Fibroblast of the aortic adventitia (primary cell): ENCODE data around the gene BBS1. TPM values are rescaled to one million over a fixed set of nuclear protein-coding genes. Genes with fewer than 3 reads are reported as not detected.
"Not testable (repeated sequence)": the region's sequence is repeated elsewhere in the genome, so short reads cannot be mapped to it uniquely, and the experiment has no call there.

Experiments used
- DNase-seq: peaks from one replicate; pipeline ENCODE4 v3.0.0-alpha.2; 2010; ENCODE audit warnings: low read depth
- H3K4me3 ChIP-seq: 2 replicates; pipeline ENCODE4 v1.5.1; 2011; ENCODE audit warnings: low read depth, mild to moderate bottlenecking, control low read depth, low read length, moderate library complexity
- total RNA-seq: library from RNA; depleted of rRNA; stranded (reverse); fragments of >200 nt; gene quantifications from 2 replicates; pipeline ENCODE4 v1.2.3, GENCODE V29; 2012; ENCODE audit warnings: low replicate concordance
- TF ChIP-seq, protein P1 (sequence below): IDR thresholded peaks from 2 replicates; pipeline ENCODE4 v1.5.1; 2011; ENCODE audit warnings: mild to moderate bottlenecking, low read length, control low read depth, inconsistent platforms; ENCODE audit not compliant: insufficient read depth

BBS1 gene
- total RNA-seq, 1 donor, result 41.7 TPM

DNA sequence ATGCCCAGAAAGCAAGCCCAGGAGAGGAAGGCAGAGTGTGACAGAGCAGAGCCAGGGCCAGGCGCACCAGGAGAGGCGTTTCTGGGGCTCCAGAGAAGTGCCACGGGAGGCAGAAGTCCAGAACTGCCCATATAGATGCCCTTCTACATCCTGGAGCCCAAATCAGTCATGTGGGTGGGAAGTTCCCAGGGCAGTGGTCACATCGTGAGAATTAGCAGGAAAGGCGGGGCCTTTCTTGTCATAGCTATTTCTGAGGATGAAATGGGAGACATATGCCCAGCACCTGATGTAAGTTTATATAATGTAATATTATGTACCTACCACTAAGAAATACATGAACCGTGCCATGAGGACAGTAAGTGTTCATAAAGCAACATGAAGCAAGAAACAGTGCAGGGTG lies 22.3 kb downstream of the BBS1 start:
- no peak for DNase-seq
- no peak overlapping the region for H3K4me3 ChIP-seq
- TF ChIP-seq, protein P1, sequence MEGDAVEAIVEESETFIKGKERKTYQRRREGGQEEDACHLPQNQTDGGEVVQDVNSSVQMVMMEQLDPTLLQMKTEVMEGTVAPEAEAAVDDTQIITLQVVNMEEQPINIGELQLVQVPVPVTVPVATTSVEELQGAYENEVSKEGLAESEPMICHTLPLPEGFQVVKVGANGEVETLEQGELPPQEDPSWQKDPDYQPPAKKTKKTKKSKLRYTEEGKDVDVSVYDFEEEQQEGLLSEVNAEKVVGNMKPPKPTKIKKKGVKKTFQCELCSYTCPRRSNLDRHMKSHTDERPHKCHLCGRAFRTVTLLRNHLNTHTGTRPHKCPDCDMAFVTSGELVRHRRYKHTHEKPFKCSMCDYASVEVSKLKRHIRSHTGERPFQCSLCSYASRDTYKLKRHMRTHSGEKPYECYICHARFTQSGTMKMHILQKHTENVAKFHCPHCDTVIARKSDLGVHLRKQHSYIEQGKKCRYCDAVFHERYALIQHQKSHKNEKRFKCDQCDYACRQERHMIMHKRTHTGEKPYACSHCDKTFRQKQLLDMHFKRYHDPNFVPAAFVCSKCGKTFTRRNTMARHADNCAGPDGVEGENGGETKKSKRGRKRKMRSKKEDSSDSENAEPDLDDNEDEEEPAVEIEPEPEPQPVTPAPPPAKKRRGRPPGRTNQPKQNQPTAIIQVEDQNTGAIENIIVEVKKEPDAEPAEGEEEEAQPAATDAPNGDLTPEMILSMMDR, result no peak

DNA sequence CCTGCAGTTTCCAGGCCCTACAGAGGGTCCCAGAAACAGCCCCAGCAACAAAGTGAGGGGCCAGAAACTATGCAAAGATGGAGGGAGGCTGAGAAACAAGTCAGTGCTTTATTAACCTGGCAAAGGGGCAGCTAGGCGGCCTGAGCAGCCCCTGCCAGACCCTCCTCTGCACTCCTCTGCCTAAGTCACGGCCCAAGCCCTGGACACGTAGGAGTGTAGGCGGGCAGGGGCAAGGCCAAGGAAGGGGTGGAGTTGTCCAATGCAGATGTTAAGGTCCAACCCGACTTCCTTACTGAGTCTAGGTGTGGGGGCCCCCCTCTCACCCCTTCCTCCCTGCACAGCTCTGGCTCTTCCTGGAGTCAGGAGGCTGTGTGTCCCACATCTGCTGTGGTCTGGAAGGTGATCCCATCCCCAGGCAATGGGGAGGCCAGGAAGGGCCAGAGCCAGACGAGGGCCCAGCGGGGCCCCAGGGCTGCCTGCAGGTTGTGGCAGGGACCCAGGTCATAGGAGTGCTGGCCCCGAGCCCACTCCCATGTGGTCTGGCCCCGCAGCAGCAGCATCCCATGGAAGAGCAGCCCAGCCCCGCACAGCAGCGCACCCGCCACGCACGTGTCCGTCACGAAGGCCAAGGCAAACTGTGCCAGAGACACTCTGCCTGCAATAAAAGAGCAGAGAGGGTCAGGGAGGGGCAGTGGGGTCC lies 28.9 kb downstream of the BBS1 start:
- no peak for DNase-seq
- TF ChIP-seq, protein P1, result no peak
- no peak overlapping the region for H3K4me3 ChIP-seq

DNA sequence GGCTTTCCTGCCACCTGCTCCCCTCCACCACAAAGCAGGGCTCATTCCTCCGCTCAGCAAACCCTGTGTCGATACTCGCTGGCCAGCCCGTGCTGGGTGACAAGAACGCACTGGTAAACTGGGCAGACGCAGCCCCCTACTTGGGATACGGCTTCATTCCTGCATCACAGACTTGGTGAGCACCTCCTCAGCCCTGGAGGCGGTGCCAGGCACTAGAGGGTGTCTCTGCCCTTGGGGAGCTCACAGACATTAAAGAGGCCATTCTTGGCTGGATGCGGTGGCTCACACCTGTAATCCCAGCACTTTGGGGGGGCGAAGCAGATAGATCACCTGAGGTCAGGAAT lies 29.4 kb downstream of the BBS1 start:
- TF ChIP-seq, protein P1, result no peak
- no peak for DNase-seq
- no peak overlapping the region for H3K4me3 ChIP-seq

DNA sequence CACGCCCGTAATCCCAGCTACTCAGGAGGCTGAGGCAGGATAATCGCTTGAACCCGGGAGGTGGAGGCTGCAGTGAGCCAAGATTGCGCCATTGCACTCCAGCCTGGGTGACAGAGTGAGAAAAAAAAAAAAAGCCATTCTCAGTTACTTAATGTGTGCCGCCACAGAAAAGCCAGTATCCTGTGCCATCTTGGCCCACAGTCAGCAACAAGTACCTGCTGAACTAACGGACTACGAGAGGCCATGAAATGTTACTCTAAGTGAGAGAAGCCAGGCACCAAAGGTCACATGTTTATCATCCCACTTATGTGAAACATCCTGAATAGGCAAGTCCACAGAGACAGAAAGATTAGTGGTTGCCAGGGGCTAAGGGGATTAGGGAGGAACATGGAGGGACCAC lies 30.2 kb downstream of the BBS1 start:
- H3K4me3 ChIP-seq, DNase-seq: not testable (repeated sequence)

DNA sequence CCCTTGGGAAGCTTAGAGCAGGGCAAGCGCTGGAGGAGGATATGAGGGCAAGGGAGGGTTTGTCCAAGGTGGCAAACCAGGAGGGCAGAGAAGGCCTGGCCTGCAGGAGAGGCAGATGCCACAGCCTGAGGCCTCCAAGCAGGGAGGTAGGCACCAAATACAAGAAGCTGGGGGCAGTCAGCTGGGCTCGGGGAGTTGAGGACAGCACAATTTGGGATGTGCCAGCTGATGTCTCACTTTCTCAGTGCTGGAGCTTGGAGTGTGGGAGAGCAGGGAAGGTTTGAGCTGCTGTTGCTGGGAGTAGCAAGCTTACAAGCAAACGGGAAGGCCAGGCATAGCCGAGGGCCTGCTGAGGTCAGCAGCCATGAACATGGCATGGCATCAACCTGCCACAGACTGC lies 31.5 kb downstream of the BBS1 start:
- TF ChIP-seq, protein P1, result no peak
- H3K4me3 ChIP-seq, result no peak overlapping the region
- DNase-seq, result no peak

DNA sequence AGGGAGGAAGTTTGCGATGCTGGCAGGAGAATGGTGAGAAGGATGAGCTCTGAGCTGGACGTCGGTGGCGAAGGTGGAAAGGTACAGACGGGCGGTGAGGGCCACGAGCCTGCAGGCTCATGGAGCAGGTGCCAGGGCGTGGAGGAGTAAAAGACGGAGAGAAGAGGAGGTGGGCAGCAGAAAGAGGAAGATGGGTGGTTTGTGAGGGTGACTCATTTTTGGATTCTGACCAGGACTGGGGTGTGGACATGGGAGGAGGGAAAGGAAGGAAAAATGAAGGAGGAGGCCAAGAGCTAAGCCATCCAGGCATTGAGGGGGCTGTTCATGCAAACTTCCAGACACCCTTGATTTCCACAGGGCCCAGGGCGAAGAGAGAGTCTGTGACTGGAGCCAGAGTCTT lies 31.9 kb downstream of the BBS1 start:
- TF ChIP-seq, protein P1, result no peak
- peak; percentile 57 for DNase-seq
- H3K4me3 ChIP-seq, result no peak overlapping the region

DNA sequence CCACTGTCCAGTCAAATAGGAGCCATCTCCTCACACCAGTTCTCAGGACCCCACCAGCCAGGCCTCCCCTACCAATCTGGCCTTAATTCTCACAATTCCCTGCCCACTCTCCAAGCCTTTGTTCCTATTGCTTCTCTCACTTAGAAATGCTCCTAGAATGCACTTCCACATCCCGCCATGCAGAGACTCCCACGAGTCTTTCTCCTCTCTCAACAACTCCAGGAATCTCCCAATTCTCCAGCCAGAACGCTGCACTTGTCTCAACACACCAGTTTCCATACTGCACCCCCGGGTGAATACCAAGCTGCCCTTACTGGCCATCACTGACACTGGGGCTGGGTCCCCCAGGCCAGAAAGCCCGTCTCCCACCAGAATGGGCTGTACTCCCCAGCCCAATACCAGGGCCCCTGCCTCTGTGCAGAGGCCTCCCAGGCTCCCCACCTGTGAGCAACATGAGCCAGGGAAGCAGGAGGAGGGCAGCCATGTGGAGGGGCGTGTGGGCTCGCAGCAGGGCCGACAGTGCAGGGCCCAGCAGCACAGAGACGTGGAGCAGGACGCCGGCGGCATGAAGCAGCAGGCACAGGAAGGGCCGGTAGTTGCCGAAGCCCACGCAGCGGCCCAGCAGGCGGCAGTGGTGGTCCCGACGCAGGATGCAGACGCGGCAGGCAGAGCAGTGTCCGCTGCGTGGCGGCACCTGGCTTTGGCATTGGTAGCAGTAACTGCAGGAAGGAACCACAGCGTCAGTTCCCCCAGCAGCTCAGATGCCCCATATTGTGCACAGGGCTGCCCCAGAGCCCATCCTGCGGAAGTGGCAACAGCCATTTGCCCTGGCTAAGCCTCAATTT lies 33.0 kb downstream of the BBS1 start:
- TF ChIP-seq, protein P1, result peak; percentile 64
- H3K4me3 ChIP-seq, result peak overlapping the region; percentile 28
- peak; percentile 29 for DNase-seq

DNA sequence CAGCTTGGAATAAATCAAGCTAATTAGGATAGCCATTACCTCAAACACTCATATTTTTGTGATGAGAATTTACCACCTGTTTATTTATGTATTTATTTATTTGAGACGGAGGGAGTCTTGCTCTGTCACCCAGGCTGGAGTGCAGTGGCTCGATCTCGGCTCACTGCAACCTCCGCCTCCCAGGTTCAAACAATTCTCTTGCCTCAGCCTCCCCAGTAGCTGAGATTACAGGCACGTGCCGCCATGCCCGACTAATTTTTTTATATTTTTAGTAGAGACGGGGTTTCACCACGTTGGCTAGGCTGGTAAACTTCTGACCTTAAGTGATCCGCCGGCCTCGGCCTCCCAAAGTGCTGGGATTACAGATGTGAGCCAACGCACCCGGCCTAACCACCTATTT lies 34.5 kb downstream of the BBS1 start:
- H3K4me3 ChIP-seq, result peak overlapping the region; percentile 78
- not testable (repeated sequence) for DNase-seq
